BLaER1 (cell line): ENCODE results near the gene LRRC47.
A peak's percentile ranks its signal among the peaks of the same experiment; 100 is the strongest.

Source experiments
- H3K27ac ChIP-seq: shearing (Covaris generic); formaldehyde crosslinking; 2 replicates; pipeline ENCODE4 v1.8.1; 2022
- H3K27me3 ChIP-seq: shearing (Covaris generic); formaldehyde crosslinking; 2 replicates; pipeline ENCODE4 v1.8.1; 2022
- H3K36me3 ChIP-seq: shearing (Covaris generic); formaldehyde crosslinking; 2 replicates; pipeline ENCODE4 v1.8.1; 2022
- H3K4me1 ChIP-seq: shearing (Covaris generic); formaldehyde crosslinking; 2 replicates; pipeline ENCODE4 v1.8.1; 2022
- H3K4me2 ChIP-seq: shearing (Covaris generic); formaldehyde crosslinking; 2 replicates; pipeline ENCODE4 v1.8.1; 2022
- H3K4me3 ChIP-seq: shearing (Covaris generic); formaldehyde crosslinking; 2 replicates; pipeline ENCODE4 v1.8.1; 2022
- H3K9ac ChIP-seq: shearing (Covaris generic); formaldehyde crosslinking; 2 replicates; pipeline ENCODE4 v1.8.1; 2022
- H3K9me3 ChIP-seq: shearing (Covaris generic); formaldehyde crosslinking; 2 replicates; pipeline ENCODE4 v1.8.1; 2022
- H4K20me1 ChIP-seq: shearing (Covaris generic); formaldehyde crosslinking; 2 replicates; pipeline ENCODE4 v1.8.1; 2022
- Cebpa-rat ChIP-seq: shearing (Covaris generic); IDR thresholded peaks from 2 replicates; pipeline ENCODE4 v1.8.1; 2022

LRRC47 gene

DNA sequence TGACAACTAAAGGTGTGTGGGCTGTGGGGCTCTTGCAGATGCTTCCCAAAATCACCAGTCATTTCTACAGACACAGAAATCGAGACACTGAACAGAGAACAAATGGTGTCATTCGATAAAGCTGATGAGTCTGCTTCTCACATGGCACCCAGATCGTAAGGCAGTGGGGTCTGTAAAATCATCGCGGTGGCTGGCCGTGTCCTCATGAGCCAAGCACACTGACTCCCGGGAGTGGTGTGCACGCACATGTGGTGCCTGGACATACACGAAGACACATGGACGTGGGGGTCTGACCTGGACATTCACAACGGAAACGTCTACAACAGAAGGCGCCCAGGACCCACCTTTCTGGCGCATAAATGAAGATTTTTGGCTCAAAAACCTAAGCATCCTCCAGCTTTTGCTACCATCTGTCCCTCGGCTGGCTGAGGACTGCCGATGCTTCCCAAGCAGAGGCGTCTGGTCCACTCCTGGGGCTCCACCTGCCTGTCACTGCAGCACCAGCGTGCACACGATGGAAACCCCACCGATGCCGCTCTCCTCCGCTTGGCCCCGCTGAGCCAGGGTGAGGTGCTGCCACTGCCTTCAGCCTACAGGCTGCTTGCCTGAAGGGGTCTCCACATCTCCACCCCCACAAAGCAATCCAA, 16.9 kb downstream of the LRRC47 start:
- Histone ChIP-seq H3K9me3 (no peaks in the 10 kb centered on the region), H3K4me3 (no peak overlapping the region), H3K9ac (no peak overlapping the region), H4K20me1 (peaks cover 96% of the 10 kb centered on the region), H3K36me3 (peaks cover 53% of the 10 kb centered on the region), H3K27ac (no peak overlapping the region), H3K27me3 (no peaks in the 10 kb centered on the region), H3K4me2 (no peak overlapping the region), H3K4me1 (peaks cover 69% of the 10 kb centered on the region)
- TF ChIP-seq Cebpa-rat, result no peak

DNA sequence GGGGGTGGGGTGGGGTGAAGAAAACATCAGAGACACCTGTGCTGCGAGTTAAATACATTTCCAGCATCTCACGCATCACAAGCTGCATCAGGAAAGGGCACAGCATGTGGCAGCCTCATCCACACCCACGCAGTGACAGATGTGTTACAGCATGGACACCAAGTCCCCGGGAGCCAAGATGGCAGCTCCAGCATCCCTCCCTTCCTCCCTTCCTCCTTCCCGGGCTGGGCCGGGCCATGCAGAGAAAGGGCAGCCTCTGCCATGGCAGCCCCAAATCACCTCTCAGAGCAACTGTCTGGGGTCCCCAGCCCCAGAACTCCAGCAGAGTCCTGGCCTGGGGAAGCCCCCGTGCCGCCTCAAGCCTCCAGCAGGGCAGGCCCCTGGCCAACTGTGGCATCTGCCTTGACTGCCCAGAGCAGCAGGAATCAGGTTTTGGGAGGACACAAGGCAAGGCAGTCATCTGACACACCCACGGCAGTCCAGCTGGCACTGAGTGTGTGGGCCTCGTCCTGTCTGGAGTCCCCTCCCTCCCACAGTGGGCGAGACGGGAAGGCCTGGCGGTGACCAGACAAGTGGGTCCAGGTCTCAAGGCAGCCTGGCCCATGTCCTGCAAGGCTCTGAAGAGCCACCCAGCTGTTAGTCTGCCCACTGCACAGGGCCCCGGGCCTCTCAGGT, 17.6 kb downstream of the LRRC47 start:
- TF ChIP-seq Cebpa-rat, result no peak
- Histone ChIP-seq H3K4me1 (peaks cover 69% of the 10 kb centered on the region), H3K9ac (no peak overlapping the region), H3K4me2 (0 out of 2 replicates have a peak overlapping the region, but pooled peaks have one; percentile 96), H4K20me1 (peaks cover 96% of the 10 kb centered on the region), H3K27me3 (no peaks in the 10 kb centered on the region), H3K36me3 (peaks cover 53% of the 10 kb centered on the region), H3K4me3 (no peak overlapping the region), H3K9me3 (no peaks in the 10 kb centered on the region), H3K27ac (no peak overlapping the region)

DNA sequence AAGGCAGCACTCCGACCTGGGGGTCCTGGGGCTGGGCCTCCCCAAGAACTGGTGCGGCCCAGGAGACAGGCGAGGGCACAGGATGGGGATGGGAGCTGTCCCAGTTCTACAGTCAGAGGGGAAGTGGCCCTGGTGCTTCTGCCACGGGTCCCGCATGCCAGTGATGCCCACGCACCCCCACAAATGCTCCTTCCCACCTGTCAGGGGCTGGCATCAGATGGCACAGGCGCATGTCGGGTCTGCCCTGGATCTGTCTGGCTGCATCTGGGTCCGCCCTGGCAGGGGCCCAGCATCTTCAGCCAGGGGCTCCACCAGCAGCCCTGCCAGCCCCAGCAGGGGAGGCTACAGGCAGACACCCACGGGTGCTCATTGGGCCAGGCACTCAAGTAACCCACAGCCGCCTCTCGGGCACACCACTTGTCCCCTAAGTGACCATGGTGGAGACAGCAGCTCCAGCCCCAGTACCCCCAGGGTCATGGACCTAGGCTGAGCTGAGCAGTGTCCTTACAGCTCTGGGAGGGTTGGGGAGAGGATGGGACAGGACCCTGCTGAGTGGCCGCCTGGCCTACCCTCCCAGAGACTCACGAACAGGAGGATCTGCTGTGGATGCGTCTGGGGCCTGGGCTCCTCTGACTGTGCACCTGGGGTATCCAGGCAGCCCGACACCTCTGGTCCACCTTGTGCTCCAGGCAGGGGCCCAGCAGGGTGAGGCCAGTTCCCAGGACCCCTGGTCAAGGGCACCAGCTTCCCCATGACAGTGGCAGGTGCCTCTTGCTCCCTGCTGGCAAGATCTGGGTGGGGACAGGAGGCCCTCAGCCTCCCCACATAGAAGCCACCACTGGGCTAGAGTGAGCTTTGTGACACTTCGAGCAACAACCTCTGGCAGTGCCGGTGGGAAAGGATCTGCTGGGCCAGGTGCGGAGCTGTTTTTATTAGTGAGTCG, 18.4 kb downstream of the LRRC47 start:
- no peak for TF ChIP-seq Cebpa-rat
- H3K4me1 ChIP-seq, result peaks cover 69% of the 10 kb centered on the region
- H3K4me3 ChIP-seq, result no peak overlapping the region
- peak overlapping the region; percentile 96 for H3K4me2 ChIP-seq
- no peaks in the 10 kb centered on the region for H3K27me3 ChIP-seq
- H3K9ac ChIP-seq, result no peak overlapping the region
- H3K9me3 ChIP-seq, result no peaks in the 10 kb centered on the region
- peaks cover 51% of the 10 kb centered on the region for H3K36me3 ChIP-seq
- H4K20me1 ChIP-seq, result peaks cover 96% of the 10 kb centered on the region
- no peak overlapping the region for H3K27ac ChIP-seq

DNA sequence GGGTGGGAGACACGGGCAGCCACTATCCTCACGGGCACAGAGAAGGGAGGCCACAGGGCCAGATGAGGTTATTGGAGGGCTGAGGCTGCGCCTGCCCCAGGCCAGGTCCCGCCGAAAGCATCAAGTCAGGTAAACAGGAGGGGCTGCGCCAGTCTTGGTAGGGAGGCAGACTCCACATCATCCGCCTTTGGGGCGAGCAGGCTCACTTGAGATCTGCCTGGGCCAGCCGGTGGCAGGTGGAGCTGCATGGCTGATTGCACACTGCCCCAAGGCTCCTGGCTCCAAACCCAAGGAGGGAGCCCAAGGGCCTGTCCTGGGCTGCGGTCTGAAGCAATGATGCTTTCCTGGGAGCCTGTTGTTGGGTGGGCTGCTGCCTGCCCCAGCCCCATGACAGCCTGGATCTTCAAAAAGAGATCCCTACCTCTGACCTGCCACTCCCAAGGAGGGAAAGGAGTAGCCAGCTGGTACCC, 19.2 kb downstream of the LRRC47 start:
- Histone ChIP-seq H3K4me3 (no peak overlapping the region), H3K27ac (no peak overlapping the region), H3K27me3 (no peaks in the 10 kb centered on the region), H3K4me2 (peak overlapping the region; percentile 96), H3K9ac (no peak overlapping the region), H3K4me1 (peaks cover 65% of the 10 kb centered on the region), H3K9me3 (no peaks in the 10 kb centered on the region), H3K36me3 (peaks cover 43% of the 10 kb centered on the region), H4K20me1 (peaks cover 89% of the 10 kb centered on the region)
- TF ChIP-seq Cebpa-rat, result no peak

DNA sequence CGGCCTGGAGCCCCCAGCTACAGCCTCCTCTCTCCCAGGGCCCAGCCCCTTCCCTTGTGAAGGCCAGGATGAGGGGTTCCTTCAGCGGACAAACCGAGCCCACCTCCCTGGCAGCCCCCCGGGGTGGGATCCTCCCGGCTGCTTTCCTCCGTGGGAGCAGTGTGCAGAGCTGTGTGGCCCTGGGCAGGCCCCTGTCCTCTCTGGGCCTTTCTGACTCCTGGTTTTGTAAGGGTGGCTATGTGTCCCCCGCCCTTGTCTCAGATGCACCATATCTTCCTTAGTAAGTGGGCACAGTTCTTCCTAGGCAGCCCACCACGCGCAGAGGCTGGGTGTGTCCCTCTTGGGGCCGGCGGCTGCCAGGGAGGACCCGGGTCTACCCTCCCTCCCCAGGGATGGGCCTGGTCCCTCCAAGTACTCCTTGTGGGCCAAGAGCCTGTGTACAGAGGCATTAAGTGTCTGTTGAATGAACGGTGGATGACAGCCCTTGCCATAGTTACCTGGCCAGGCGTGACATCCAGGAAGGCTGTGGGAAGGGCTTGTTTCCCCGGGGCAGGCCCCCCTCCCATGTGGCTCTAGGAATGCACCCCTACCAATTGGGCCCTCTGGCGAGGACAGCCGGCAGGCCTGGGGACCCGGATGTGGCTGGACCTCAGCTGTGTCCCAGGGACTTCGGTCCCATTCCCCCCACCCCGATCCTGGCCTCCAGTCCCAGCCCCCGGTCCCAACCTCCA, 19.9 kb downstream of the LRRC47 start:
- Histone ChIP-seq H3K27me3 (no peaks in the 10 kb centered on the region), H3K4me3 (peak overlapping the region; percentile 50; the same call in 1 of the 2 replicates), H4K20me1 (peaks cover 82% of the 10 kb centered on the region), H3K4me2 (peak overlapping the region; percentile 96), H3K27ac (peak overlapping the region; percentile 50), H3K4me1 (peaks cover 69% of the 10 kb centered on the region), H3K36me3 (peaks cover 36% of the 10 kb centered on the region), H3K9ac (peak overlapping the region; percentile 35; the same call in 1 of the 2 replicates), H3K9me3 (no peaks in the 10 kb centered on the region)
- no peak for TF ChIP-seq Cebpa-rat

DNA sequence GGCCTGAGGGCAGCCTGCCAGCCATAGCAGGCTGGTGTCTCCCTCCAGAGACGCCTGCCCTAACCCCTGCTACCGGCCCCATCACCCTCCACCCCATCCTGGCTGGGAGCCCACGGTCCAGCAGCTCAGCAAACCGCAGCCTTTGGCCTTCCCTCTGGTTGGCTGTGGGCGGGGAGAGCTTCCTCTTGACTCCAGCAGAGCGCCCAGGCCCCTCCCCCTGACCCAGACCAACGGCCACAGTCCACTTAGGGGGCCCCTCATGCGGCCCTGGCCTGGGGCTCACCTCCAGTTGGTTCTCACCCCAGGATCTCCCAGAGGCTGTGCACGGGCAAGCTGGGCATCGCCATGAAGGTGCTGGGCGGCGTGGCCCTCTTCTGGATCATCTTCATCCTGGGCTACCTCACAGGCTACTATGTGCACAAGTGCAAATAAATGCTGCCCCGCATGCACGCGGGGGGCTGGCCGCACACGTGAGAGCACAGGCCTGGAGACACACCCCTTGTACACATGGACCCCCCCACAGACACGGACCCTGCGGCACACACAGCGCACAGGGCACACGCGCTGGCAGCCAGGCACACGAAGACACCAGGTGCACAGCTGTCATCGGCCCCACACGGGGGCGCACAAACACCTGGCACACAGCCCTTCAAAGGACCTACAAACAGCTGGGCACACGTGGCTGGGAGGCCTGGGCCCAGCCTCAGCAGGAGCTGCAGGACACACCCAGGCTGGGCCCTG, 20.6 kb downstream of the LRRC47 start:
- H3K27me3 ChIP-seq, result no peaks in the 10 kb centered on the region
- TF ChIP-seq Cebpa-rat, result no peak
- peaks cover 77% of the 10 kb centered on the region for H3K4me1 ChIP-seq
- no peaks in the 10 kb centered on the region for H3K9me3 ChIP-seq
- H4K20me1 ChIP-seq, result peaks cover 75% of the 10 kb centered on the region
- H3K4me3 ChIP-seq, result peak overlapping the region; percentile 50
- H3K4me2 ChIP-seq, result peak overlapping the region; percentile 96
- H3K27ac ChIP-seq, result peak overlapping the region; percentile 50
- peak overlapping the region; percentile 40; the same call in 1 of the 2 replicates for H3K9ac ChIP-seq
- peaks cover 28% of the 10 kb centered on the region for H3K36me3 ChIP-seq

DNA sequence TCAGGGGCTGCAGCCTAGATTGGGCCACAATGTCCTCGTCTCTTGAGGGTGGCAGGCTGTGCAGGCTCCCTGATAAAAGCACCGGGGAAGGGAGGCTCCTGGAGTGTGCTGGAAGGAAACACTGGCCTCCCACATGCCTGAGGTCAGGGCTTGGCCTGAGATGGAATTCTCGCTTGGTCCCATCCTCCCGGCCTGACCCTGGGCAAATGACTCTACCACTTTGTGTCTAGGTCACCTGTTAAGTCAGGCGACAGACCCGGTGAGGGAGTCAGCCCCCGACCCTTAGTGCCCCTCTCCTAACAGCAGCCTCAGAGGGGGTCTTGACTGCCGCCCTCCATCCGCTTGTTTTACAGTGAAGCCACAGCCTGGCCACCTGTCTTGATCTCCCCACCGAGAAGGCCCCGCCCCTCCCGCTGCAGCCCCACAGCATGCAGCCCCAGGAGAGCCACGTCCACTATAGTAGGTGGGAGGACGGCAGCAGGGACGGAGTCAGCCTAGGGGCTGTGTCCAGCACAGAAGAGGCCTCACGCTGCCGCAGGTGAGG, 21.3 kb downstream of the LRRC47 start:
- H3K27ac ChIP-seq, result peak overlapping the region; percentile 50; the same call in 1 of the 2 replicates
- H3K9me3 ChIP-seq, result no peaks in the 10 kb centered on the region
- no peaks in the 10 kb centered on the region for H3K27me3 ChIP-seq
- peaks cover 83% of the 10 kb centered on the region for H3K4me1 ChIP-seq
- H3K4me2 ChIP-seq, result peak overlapping the region; percentile 96
- TF ChIP-seq Cebpa-rat, result no peak
- 0 out of 2 replicates have a peak overlapping the region, but pooled peaks have one; percentile 40 for H3K9ac ChIP-seq
- H3K36me3 ChIP-seq, result peaks cover 22% of the 10 kb centered on the region
- H4K20me1 ChIP-seq, result peaks cover 70% of the 10 kb centered on the region
- H3K4me3 ChIP-seq, result peak overlapping the region; percentile 50

DNA sequence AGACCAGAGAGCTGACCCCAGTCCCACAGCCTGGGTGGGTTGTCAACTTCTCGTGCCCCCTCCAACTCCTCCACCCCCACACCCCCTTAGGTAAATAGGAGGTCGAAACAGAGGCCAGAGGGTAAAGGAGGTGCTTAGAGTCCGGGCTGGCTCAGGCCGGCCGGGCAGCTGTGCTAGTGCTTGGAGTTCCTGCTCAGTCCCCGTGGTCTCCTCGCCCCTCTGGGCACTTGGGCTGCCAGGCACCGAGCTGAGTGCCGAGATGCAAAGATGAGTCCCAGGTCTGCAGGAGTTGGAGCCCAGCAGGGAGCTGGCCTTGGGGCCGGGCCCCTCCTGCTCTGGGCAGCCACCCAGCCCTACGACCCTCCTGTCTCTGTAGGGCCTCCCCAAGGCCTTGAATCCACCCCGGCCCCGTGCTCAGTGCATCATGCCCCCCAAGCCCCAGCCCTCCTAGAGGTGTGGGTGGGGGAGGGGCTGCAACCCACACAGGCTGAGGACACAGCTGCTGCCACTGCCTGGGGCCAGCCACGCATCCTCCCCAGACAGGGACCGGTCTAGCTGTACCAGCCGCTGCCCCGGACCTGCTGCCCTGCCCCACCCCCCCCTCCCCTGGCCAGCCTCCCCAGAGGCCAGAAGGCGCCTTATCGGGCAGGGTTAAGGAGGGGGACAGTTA, 21.9 kb downstream of the LRRC47 start:
- Histone ChIP-seq H3K4me2 (peak overlapping the region; percentile 97), H3K9me3 (no peaks in the 10 kb centered on the region), H3K36me3 (peaks cover 16% of the 10 kb centered on the region), H3K9ac (0 out of 2 replicates have a peak overlapping the region, but pooled peaks have one; percentile 15), H3K4me1 (peaks cover 89% of the 10 kb centered on the region), H3K4me3 (no peak overlapping the region), H3K27ac (no peak overlapping the region), H4K20me1 (peaks cover 63% of the 10 kb centered on the region), H3K27me3 (no peaks in the 10 kb centered on the region)
- TF ChIP-seq Cebpa-rat, result no peak
